OCI-LY1 (cell line): ENCODE measurements around the gene ABR.

Experiments
- H2AFZ ChIP-seq: fragments of 200-600 bp; sonication (generic), shearing (Covaris generic); 2 replicates; pipeline ENCODE4 v1.6.0; 2014; ENCODE audit warnings: antibody characterized with exemption, mild to moderate bottlenecking, low read length
- H3F3A ChIP-seq: fragments of 200-600 bp; sonication (generic), shearing (Covaris generic); 2 replicates; pipeline ENCODE4 v1.6.0; 2014; ENCODE audit warnings: mild to moderate bottlenecking, antibody characterized with exemption, low read length, moderate library complexity; ENCODE audit not compliant: insufficient read depth
- H3K27ac ChIP-seq: fragments of 200-600 bp; sonication (generic); 2 replicates; pipeline ENCODE4 v1.5.1; 2014; ENCODE audit warnings: low read length, mixed run types, mild to moderate bottlenecking, low read depth; ENCODE audit not compliant: poor library complexity, severe bottlenecking
- H3K27me3 ChIP-seq: fragments of 200-600 bp; sonication (generic); 2 replicates; pipeline ENCODE4 v1.6.0; 2014; ENCODE audit warnings: antibody characterized with exemption, mild to moderate bottlenecking, low read length, moderate library complexity; ENCODE audit not compliant: insufficient read depth
- H3K36me3 ChIP-seq: fragments of 200-600 bp; sonication (generic); 2 replicates; pipeline ENCODE4 v1.6.1; 2014; ENCODE audit warnings: mild to moderate bottlenecking, antibody characterized with exemption, low read length, moderate library complexity, mixed read lengths; ENCODE audit not compliant: insufficient read depth
- H3K4me1 ChIP-seq: fragments of 200-600 bp; sonication (generic); 2 replicates; pipeline ENCODE4 v1.5.1; 2014; ENCODE audit warnings: mild to moderate bottlenecking, low read length, moderate library complexity; ENCODE audit not compliant: insufficient read depth, severe bottlenecking
- H3K4me2 ChIP-seq: fragments of 200-600 bp; sonication (generic), shearing (Covaris generic); 2 replicates; pipeline ENCODE4 v1.6.1; 2014; ENCODE audit warnings: low read length
- H3K4me3 ChIP-seq: fragments of 200-600 bp; sonication (generic); 2 replicates; pipeline ENCODE4 v1.5.1; 2014; ENCODE audit warnings: low read length, low read depth, mild to moderate bottlenecking, mixed read lengths; ENCODE audit not compliant: poor library complexity, severe bottlenecking
- H3K79me2 ChIP-seq: fragments of 200-600 bp; shearing (Covaris generic); 2 replicates; pipeline ENCODE4 v1.6.1; 2016; ENCODE audit warnings: mixed run types, low read length, mixed read lengths; ENCODE audit not compliant: insufficient read depth
- H3K9ac ChIP-seq: fragments of 200-600 bp; sonication (generic), shearing (Covaris generic); 2 replicates; pipeline ENCODE4 v1.6.1; 2014; ENCODE audit warnings: mild to moderate bottlenecking, low read length, mixed read lengths
- H3K9me2 ChIP-seq: fragments of 200-600 bp; sonication (generic), shearing (Covaris generic); 2 replicates; pipeline ENCODE4 v1.6.1; 2014; ENCODE audit warnings: low read depth, mild to moderate bottlenecking, low read length, mixed read lengths
- H3K9me3 ChIP-seq: fragments of 200-600 bp; shearing (Covaris generic); 2 replicates; pipeline ENCODE4 v1.6.1; 2014; ENCODE audit warnings: low read length, mixed read lengths
- H4K20me1 ChIP-seq: fragments of 200-600 bp; sonication (generic), shearing (Covaris generic); 2 replicates; pipeline ENCODE4 v1.6.0; 2016; ENCODE audit warnings: mild to moderate bottlenecking, low read length; ENCODE audit not compliant: insufficient read depth
- CTCF ChIP-seq: fragments of 200-600 bp; sonication (generic), shearing (Covaris generic); IDR thresholded peaks from 2 replicates; pipeline ENCODE4 v1.5.1; 2017; ENCODE audit warnings: mild to moderate bottlenecking, antibody characterized with exemption, low read length, moderate library complexity, mixed read lengths
- EZH2 ChIP-seq: fragments of 200-600 bp; sonication (generic), shearing (Covaris generic); IDR thresholded peaks from 2 replicates; pipeline ENCODE4 v1.8.0; 2017; ENCODE audit warnings: borderline replicate concordance, mixed run types, mild to moderate bottlenecking, antibody characterized with exemption, low read length, moderate library complexity, mixed read lengths

The ABR gene

GRCh38 chr17:1162116-1162855 is 17.5 kb downstream of the ABR start:
- peaks cover 9% of the 10 kb centered on the region for H3K4me1 ChIP-seq
- H3K36me3 ChIP-seq, result no peaks in the 10 kb centered on the region; the same call in 1 of the 2 replicates
- no peak for TF ChIP-seq EZH2
- no peak for TF ChIP-seq CTCF

GRCh38 chr17:1160591-1161390 is 19.0 kb downstream of the ABR start:
- no peaks in the 10 kb centered on the region for H3F3A ChIP-seq
- peaks cover 22% of the 10 kb centered on the region for H3K79me2 ChIP-seq
- H3K27ac ChIP-seq, result no peak overlapping the region
- H3K9me2 ChIP-seq, result no peaks in the 10 kb centered on the region
- H4K20me1 ChIP-seq, result no peaks in the 10 kb centered on the region; the same call in 1 of the 2 replicates
- TF ChIP-seq CTCF (no peak), EZH2 (no peak)
- no peak overlapping the region for H2AFZ ChIP-seq
- no peak overlapping the region for H3K9ac ChIP-seq
- no peaks in the 10 kb centered on the region; the same call in 1 of the 2 replicates for H3K36me3 ChIP-seq
- H3K4me3 ChIP-seq, result no peak overlapping the region
- H3K4me1 ChIP-seq, result peaks cover 9% of the 10 kb centered on the region
- H3K4me2 ChIP-seq, result no peak overlapping the region
- no peaks in the 10 kb centered on the region for H3K27me3 ChIP-seq
- no peaks in the 10 kb centered on the region for H3K9me3 ChIP-seq

More at GRCh38 chr17:1162116-1162855, 17.5 kb downstream of the ABR start:
- Histone ChIP-seq H3K79me2 (peaks cover 19% of the 10 kb centered on the region), H2AFZ (no peak overlapping the region), H3K27me3 (no peaks in the 10 kb centered on the region), H3K9me2 (no peaks in the 10 kb centered on the region), H3K4me2 (no peak overlapping the region), H3K27ac (no peak overlapping the region), H4K20me1 (no peaks in the 10 kb centered on the region; the same call in 1 of the 2 replicates), H3F3A (no peaks in the 10 kb centered on the region), H3K4me3 (no peak overlapping the region), H3K9me3 (no peaks in the 10 kb centered on the region), H3K9ac (no peak overlapping the region)

DNA sequence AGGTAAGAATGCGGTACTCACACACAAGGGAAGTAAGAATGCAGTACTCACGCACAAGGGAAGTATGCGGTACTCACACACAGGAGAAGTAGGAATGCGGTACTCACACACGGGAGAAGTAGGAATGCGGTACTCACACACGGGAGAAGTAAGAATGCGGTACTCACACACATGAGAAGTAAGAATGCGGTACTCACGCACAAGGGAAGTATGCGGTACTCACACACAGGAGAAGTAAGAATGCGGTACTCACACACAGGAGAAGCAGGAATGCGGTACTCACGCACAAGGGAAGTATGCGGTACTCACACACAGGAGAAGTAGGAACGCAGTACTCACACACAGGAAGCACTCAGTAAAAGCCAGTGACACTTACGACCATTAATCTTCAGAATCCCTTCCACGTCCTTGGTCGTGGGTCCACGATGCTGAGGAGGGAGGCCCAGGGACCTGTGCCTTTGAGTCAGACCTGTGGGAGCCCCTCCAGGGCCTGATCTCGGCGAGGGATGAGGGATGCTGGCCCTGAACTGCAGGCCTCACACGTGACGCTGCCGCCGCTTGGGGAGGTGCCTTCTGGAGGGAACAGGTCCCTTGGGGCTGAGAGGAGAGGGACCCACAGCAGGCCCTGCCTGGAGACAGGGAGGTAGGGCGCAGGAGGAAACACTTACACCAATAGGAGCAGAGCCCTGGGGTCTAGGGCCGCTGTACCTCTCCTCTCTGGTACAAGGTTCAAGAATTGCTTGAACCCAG is 20.2 kb downstream of the ABR start:
- no peaks in the 10 kb centered on the region for H3F3A ChIP-seq
- no peak overlapping the region for H3K9ac ChIP-seq
- no peaks in the 10 kb centered on the region; the same call in 1 of the 2 replicates for H3K36me3 ChIP-seq
- H3K4me3 ChIP-seq, result no peak overlapping the region
- H3K4me2 ChIP-seq, result no peak overlapping the region
- H3K9me2 ChIP-seq, result no peaks in the 10 kb centered on the region
- peaks cover 22% of the 10 kb centered on the region for H3K79me2 ChIP-seq
- H3K9me3 ChIP-seq, result no peaks in the 10 kb centered on the region
- H3K4me1 ChIP-seq, result no peaks in the 10 kb centered on the region
- no peaks in the 10 kb centered on the region for H3K27me3 ChIP-seq
- H3K27ac ChIP-seq, result no peak overlapping the region
- H4K20me1 ChIP-seq, result no peaks in the 10 kb centered on the region; the same call in 1 of the 2 replicates
- TF ChIP-seq CTCF (no peak), EZH2 (no peak)
- no peak overlapping the region for H2AFZ ChIP-seq
